Breast epithelium (tissue), 4 donors: Measurements from ENCODE around the gene MYO1E. TPM values are rescaled to one million over a fixed set of nuclear protein-coding genes. Genes with fewer than 3 reads are reported as not detected.

Experiments used
- DNase-seq, 2 donors: peaks; one replicate each; pipeline ENCODE4 v3.0.0-alpha.2; 2019; ENCODE audit warnings: low spot score in 2 of 2
- H3K27ac ChIP-seq, 2 donors: fragments of 200-600 bp; sonication (generic) in 1 of 2; one replicate each; pipeline ENCODE4 v1.5.1; 2016 to 2019; ENCODE audit warnings: mild to moderate bottlenecking in 1 of 2
- H3K27me3 ChIP-seq, 2 donors: fragments of 200-600 bp; sonication (generic) in 1 of 2; one replicate each; pipeline versions ENCODE4 v1.5.1 to v1.6.0; 2017 to 2019; ENCODE audit warnings: control low read depth in 1 of 2, mild to moderate bottlenecking in 1 of 2
- H3K36me3 ChIP-seq: fragments of 200-600 bp; one replicate; pipeline ENCODE4 v1.5.1; 2019
- H3K4me1 ChIP-seq, 2 donors: fragments of 200-600 bp; sonication (generic); one replicate each; pipeline ENCODE4 v1.5.1; 2016 to 2019; ENCODE audit warnings: control low read depth in 1 of 2
- H3K4me3 ChIP-seq, 3 donors: fragments of 200-600 bp; sonication (generic); 1 replicate in 2 of 3; 2 replicates in 1 of 3; pipeline ENCODE4 v1.5.1; 2016 to 2019; ENCODE audit warnings: mild to moderate bottlenecking in 3 of 3, moderate library complexity in 2 of 3
- H3K9me3 ChIP-seq, 2 donors: fragments of 200-600 bp; sonication (generic) in 1 of 2; one replicate each; pipeline ENCODE4 v1.5.1; 2016 to 2019; ENCODE audit warnings: control low read depth in 1 of 2
- POLR2A ChIP-seq: fragments of 450-650 bp; IDR thresholded peaks from one replicate; pipeline ENCODE4 v1.6.1; 2016; ENCODE audit warnings: antibody characterized with exemption, mild to moderate bottlenecking, moderate library complexity
- POLR2AphosphoS5 ChIP-seq, 3 donors: sonication (generic); formaldehyde crosslinking; IDR thresholded peaks; one replicate each; pipeline ENCODE4 v1.6.1; 2017; ENCODE audit warnings: antibody characterized with exemption in 3 of 3
- intact Hi-C: fragments of 100-400 bp; cut with DNase I; formaldehyde crosslinking; loops from one replicate; pipeline ENCODE4 v1.15.1; 2023; ENCODE audit warnings: low total_unique reads
- total RNA-seq, 3 donors: library from RNA; depleted of rRNA; stranded (reverse); fragments of >200 nt; gene quantifications; one replicate each; pipeline ENCODE4 v1.1.0, GENCODE V29; 2016
- TF ChIP-seq, protein P1 (sequence below), 3 donors: fragments of 450-650 bp; IDR thresholded peaks; one replicate each; pipeline ENCODE4 v1.5.1; 2016 to 2017; ENCODE audit warnings: antibody characterized with exemption in 3 of 3, mild to moderate bottlenecking in 3 of 3, moderate library complexity in 3 of 3

The MYO1E gene
- total RNA-seq, 3 donors from 2014 or later = 51.5 to 76.1 (median 68.6) TPM

DNA sequence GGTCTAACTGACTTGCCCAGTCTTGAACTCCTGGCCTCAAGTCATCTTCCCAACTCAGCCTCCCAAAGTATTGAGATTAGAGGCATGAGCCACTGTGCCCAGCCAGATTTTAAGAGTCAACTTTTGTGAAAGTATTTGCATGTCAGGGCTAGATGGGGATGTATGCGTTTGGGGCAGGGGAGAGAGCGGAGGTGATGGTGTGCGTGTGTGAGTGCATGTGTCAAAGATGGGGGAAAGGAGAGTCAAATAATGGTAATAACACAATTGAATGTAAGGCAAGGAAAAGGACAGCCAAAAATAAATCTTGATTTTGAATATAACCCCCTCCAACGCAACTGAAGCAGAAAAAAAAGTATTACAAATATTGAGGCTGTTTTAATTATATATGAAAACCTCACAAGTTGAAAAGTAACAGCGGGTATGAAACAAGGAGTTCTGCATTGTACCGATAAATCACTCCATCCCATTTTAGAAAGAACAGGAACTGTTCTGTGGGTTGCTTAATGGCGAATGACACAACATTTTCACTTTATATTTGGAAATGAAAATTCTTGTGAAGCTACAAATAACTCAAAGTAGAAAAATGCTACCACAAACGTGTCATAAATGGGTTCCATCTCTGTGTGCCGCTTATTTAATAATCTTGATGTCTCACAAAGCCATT lies 195.9 kb downstream of the MYO1E start:
- intact Hi-C loops = no loop called here
- TF ChIP-seq POLR2AphosphoS5 (IDR thresholded peaks at IDR 0.05) (no peak), POLR2A (no peak)
- TF ChIP-seq, protein P1, sequence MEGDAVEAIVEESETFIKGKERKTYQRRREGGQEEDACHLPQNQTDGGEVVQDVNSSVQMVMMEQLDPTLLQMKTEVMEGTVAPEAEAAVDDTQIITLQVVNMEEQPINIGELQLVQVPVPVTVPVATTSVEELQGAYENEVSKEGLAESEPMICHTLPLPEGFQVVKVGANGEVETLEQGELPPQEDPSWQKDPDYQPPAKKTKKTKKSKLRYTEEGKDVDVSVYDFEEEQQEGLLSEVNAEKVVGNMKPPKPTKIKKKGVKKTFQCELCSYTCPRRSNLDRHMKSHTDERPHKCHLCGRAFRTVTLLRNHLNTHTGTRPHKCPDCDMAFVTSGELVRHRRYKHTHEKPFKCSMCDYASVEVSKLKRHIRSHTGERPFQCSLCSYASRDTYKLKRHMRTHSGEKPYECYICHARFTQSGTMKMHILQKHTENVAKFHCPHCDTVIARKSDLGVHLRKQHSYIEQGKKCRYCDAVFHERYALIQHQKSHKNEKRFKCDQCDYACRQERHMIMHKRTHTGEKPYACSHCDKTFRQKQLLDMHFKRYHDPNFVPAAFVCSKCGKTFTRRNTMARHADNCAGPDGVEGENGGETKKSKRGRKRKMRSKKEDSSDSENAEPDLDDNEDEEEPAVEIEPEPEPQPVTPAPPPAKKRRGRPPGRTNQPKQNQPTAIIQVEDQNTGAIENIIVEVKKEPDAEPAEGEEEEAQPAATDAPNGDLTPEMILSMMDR (IDR thresholded peaks at IDR 0.05) = no peak
- Histone ChIP-seq H3K36me3 (no peaks in the 10 kb centered on the region), H3K27ac (peak overlapping the region in 1 of 2 donors; percentile 73), H3K27me3 (no peaks in the 10 kb centered on the region), H3K9me3 (no peaks in the 10 kb centered on the region), H3K4me1 (peaks cover 0 to 7% of the 10 kb centered on the region in 2 donors), H3K4me3 (no peak overlapping the region)
- no peak for DNase-seq

DNA sequence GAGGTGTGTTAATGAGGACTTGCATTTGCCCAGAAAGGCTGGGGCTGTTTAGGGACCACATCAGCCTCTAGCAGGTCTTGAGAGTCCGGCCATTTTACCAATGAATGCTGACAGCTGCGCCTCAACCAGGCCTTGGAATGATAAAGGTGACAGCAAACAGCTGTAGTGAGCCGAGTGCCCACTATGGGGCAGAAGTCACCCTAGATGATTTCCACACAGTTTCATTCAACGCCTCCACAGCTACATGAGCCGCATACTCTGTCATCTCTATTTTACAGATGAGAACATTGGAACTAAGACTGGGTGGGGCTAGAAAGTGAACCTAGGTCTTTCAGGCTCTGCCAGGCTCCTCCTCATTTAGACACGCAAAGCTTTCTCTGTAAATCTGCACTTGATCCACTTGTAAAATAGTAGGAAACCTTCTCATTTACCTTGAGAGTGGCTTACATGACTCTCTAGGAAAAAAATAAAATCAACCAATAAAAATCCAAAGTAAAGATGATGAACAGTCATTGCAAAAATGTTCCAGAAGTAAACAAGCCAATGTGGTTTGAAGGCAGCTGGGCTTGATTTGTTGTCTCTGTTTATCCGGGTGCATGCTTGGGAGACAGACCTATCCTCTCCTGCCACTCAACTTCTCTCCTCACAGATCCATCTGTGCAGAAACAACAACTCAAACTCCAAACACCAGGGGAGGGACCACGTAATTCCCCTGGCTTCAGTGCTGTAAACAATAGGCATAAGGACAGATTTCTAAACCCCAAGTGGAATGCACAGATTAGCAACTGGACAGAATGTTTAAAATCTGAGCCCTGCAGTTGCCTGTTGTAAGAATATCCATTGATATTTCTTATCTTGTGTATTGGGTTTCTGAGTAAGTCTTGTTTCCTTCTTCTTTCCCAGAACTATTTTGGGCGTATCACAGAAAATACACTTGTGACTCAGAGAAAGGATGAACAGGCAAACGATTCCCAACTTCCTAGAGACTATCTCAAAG lies 197.5 kb downstream of the MYO1E start:
- H3K4me1 ChIP-seq = peaks cover 5 to 18% of the 10 kb centered on the region in 2 donors
- intact Hi-C loops = no loop called here
- no peak for TF ChIP-seq POLR2AphosphoS5 (IDR thresholded peaks at IDR 0.05)
- TF ChIP-seq, protein P1 (IDR thresholded peaks at IDR 0.05) = peak in 2 of 3 donors; percentile 41 to 47
- DNase-seq = no peak
- no peaks in the 10 kb centered on the region for H3K27me3 ChIP-seq
- H3K9me3 ChIP-seq = no peaks in the 10 kb centered on the region
- H3K36me3 ChIP-seq = no peaks in the 10 kb centered on the region
- H3K4me3 ChIP-seq = no peak overlapping the region
- H3K27ac ChIP-seq = peak overlapping the region; percentile 60 to 75

DNA sequence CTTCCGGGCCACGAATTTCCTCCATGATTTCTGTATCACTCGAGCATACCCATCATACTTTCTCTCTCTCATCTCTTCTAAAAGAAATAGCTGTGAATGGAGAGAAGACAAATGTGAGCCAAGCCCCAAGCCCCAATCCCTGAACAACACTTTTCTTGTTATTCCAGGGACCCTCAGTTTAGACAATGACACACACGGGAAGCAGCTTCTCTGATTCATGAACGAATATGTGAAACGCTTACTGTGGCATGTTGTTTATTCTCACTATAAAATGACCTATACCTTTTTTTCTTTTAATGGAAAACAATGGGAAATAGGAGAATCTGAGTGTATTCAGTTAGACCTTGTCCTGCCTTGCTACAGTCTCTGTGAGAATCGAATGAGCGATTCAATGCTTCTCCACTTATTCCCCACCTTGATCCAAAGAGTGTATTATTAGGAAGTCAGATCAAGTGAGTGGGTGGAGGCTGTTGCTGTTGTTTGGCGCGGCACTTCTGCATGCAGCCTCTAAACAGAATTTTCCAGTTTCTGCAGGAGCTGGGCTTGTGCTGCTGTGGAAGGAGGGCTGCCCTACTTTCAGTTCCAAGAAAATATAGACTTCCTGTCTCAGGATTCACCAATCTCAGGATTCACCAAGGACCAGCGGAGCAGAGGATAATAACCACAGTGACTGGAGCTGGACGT lies 198.4 kb downstream of the MYO1E start:
- TF ChIP-seq, protein P1 (IDR thresholded peaks at IDR 0.05) = no peak
- TF ChIP-seq POLR2AphosphoS5 (IDR thresholded peaks at IDR 0.05) (no peak), POLR2A (no peak)
- H3K36me3 ChIP-seq = no peaks in the 10 kb centered on the region
- H3K27ac ChIP-seq = peak overlapping the region; percentile 60 to 75
- H3K4me3 ChIP-seq = no peak overlapping the region
- no peaks in the 10 kb centered on the region for H3K27me3 ChIP-seq
- peaks cover 10 to 26% of the 10 kb centered on the region in 2 donors for H3K4me1 ChIP-seq
- intact Hi-C loops = no loop called here
- no peak for DNase-seq
- no peaks in the 10 kb centered on the region for H3K9me3 ChIP-seq

DNA sequence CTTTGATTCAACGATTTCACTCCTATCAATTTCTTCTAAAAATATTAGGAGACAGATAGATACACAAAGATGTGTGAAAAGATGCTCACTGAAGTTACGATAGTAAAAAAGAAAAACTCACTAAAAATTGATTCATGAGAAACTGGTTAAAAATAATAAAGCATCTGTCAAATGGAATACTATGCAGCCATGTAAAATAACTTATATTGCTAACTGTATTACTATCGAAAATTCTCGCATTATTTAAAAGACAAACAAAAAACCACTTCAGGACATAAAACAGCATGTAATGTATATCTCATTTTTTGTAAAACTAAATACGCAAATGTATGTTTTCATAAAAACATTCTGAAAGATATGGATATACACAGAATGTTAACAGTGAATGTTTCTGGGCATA lies 199.5 kb downstream of the MYO1E start:
- DNase-seq = no peak
- TF ChIP-seq POLR2AphosphoS5 (IDR thresholded peaks at IDR 0.05) (no peak), POLR2A (no peak)
- TF ChIP-seq, protein P1 (IDR thresholded peaks at IDR 0.05) = no peak
- no peaks in the 10 kb centered on the region for H3K9me3 ChIP-seq
- H3K4me3 ChIP-seq = no peak overlapping the region
- H3K27me3 ChIP-seq = no peaks in the 10 kb centered on the region
- H3K36me3 ChIP-seq = no peaks in the 10 kb centered on the region
- peak overlapping the region in 1 of 2 donors; percentile 98 for H3K27ac ChIP-seq
- intact Hi-C loops = no loop called here
- peaks cover 10 to 36% of the 10 kb centered on the region in 2 donors for H3K4me1 ChIP-seq
